HG02870 (cell line): ENCODE measurements around the gene TSHZ3.

Source experiments
- ATAC-seq: cut with Tn5 transposase; IDR thresholded peaks from one replicate; pipeline ENCODE4 v1.9.1; 2021; ENCODE audit warnings: mild to moderate bottlenecking, moderate library complexity; ENCODE audit not compliant: unreplicated experiment

The TSHZ3 gene

GRCh38 chr19:31252441-31252840 lies 96.8 kb downstream of the TSHZ3 start:
- no peak for ATAC-seq

DNA sequence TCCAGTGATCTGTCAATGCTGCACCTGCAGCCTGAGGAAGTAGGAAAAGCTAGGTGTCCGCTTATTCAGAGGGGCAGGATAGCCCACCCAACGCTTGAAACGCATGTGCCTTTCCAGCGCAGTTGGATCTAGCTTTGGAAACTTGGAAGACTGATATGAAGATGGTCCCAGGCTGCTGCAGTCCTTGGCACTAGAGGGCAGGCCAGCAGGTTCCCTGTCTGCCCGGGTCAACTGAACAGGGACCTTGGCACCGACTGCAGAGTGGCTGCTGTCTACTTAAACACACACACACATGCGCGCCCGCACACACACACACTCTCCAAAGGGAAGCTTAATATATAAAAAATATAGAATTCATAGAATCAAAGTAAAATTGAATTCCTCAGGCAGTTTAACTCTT lies 100.0 kb downstream of the TSHZ3 start:
- ATAC-seq = no peak

GRCh38 chr19:31235806-31236205 lies 113.4 kb downstream of the TSHZ3 start:
- no peak for ATAC-seq

DNA sequence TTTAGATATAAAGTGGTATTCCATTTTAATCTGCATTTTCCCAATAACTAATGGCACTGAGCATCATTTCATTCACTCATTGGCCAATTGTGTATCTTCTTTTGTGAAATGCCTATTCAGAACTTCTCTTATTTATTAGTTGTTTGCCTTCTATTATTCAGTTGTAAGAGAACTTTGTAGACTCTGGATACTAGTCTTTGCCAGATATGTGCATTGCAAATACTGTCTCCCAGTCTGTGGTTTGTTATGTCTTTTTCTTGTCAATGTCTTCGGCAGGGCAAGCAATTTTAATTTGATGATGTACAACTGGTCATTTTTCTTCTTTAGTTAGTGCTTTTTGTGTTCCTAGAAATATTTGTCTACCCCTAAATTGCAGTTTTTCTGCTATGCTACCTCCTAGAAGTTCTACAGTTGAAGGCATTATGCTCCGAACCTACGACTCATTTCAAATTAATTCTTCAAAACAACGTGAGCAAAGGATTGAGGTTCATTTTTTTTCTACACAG lies 115.9 kb downstream of the TSHZ3 start:
- ATAC-seq = no peak

DNA sequence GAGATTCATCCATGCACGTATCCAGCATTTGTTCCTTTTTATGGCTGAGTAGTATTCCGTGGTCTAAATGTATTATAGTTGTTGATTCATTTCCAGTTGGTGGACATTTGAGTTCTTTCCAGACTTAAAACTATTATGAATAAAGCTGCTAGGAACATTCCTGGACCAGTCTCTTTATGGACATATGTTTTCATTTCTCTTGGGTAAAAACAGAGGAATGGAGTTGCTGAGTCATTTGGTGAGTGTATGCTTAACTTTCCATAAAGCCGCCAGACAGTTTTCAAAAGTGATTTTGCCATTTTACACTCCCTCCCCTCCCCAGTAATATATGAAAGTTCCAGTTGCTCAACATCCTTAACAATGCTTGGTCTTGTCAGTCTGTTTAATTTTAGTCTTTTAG lies 116.4 kb downstream of the TSHZ3 start:
- no peak for ATAC-seq

GRCh38 chr19:31232180-31232579 lies 117.1 kb downstream of the TSHZ3 start:
- ATAC-seq = no peak

DNA sequence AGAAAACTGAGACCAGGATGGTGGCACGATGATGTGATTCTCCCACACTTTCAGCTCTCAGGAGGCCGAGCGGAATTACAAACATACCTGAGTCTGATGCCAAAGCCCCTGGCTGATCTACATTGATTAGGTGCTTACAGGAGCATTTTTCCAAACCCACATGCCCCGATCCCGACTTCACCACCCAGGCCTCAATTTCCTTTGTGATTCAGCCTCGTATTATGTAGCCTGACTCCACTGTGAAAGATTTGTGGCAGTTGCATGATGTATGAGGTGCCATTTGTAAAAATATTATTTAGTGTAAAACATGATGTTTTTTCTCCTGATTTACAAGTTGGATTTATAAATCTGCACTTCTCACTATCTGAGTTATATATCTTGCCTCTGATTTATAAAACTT lies 118.0 kb downstream of the TSHZ3 start:
- no peak for ATAC-seq

- no peak for ATAC-seq
These were observed 122.9 kb downstream of the TSHZ3 start for GRCh38 chr19:31226151-31226935.
